AG04450 (cell line): ENCODE data around the gene L3MBTL4. TPM values are rescaled to one million over a fixed set of nuclear protein-coding genes. Genes with fewer than 3 reads are reported as not detected.

Experiments used
- CTCF ChIA-PET: fragments of 300-600, 350-600 bp; formaldehyde crosslinking; extraction: SDS; loops from one replicate; lab custom pipeline; 2022; ENCODE audit warnings: antibody characterized with exemption, inconsistent platforms; lab: Charles Lee
- POLR2A ChIA-PET: fragments of 350-600 bp; formaldehyde crosslinking; extraction: SDS; loops from one replicate; lab custom pipeline; 2021; ENCODE audit warnings: antibody characterized with exemption, inconsistent platforms; lab: Yijun Ruan, JAX
- DNase-seq: peaks from one replicate; pipeline ENCODE4 v3.0.0-alpha.2; 2011; ENCODE audit warnings: low read depth, low spot score
- H3K27ac ChIP-seq: one replicate; pipeline ENCODE4 v1.5.1; 2012; ENCODE audit warnings: low read depth, low read length, control low read depth
- H3K27me3 ChIP-seq: one replicate; pipeline ENCODE4 v1.6.0; 2012; ENCODE audit warnings: low read length; ENCODE audit not compliant: control insufficient read depth, insufficient read depth
- H3K4me3 ChIP-seq: 2 replicates; pipeline ENCODE4 v1.5.1; 2011; ENCODE audit warnings: mild to moderate bottlenecking, low read depth, low read length, control low read depth
- H3K9me3 ChIP-seq: 2 replicates; pipeline ENCODE4 v1.5.1; 2012; ENCODE audit warnings: low read length; ENCODE audit not compliant: control insufficient read depth, insufficient read depth
- polyA plus RNA-seq: library from polyadenylated mRNA; depleted of rRNA; stranded (reverse); fragments of >200 nt; gene quantifications from 2 replicates; pipeline ENCODE4 v1.2.3, GENCODE V29; 2011
- TF ChIP-seq, protein P1 (sequence below): IDR thresholded peaks from 2 replicates; pipeline ENCODE4 v1.5.1; 2011; ENCODE audit warnings: low read depth, low read length, control low read depth, inconsistent platforms

L3MBTL4 gene
- polyA plus RNA-seq, 1 experiment, result 0.05 TPM

DNA sequence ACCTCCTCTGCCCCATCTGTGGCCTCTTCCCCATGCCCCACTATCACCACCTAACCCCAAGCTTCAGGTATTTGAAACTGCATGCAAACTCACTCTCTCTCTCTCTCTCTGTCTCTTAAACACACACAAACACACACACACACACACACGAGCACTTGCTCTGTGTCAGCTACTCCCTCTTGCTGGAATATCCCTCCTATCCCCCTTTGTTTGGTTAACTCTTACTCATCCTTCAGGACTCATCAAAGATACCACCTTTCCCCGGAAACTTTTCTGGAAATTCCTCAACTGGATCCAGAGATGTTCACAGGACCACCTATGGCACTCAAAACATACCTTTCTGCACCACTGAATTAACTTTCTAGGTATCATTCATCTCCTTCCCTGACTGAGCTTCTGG, 296.6 kb downstream of the L3MBTL4 start:
- H3K27ac ChIP-seq, result no peak overlapping the region
- POLR2A ChIA-PET, result no interaction called here
- H3K27me3 ChIP-seq, result no peaks in the 10 kb centered on the region
- H3K9me3 ChIP-seq, result no peaks in the 10 kb centered on the region
- no peak overlapping the region for H3K4me3 ChIP-seq
- no peak for DNase-seq
- TF ChIP-seq, protein P1, sequence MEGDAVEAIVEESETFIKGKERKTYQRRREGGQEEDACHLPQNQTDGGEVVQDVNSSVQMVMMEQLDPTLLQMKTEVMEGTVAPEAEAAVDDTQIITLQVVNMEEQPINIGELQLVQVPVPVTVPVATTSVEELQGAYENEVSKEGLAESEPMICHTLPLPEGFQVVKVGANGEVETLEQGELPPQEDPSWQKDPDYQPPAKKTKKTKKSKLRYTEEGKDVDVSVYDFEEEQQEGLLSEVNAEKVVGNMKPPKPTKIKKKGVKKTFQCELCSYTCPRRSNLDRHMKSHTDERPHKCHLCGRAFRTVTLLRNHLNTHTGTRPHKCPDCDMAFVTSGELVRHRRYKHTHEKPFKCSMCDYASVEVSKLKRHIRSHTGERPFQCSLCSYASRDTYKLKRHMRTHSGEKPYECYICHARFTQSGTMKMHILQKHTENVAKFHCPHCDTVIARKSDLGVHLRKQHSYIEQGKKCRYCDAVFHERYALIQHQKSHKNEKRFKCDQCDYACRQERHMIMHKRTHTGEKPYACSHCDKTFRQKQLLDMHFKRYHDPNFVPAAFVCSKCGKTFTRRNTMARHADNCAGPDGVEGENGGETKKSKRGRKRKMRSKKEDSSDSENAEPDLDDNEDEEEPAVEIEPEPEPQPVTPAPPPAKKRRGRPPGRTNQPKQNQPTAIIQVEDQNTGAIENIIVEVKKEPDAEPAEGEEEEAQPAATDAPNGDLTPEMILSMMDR, result no peak
- CTCF ChIA-PET, result no interaction called here

- Histone ChIP-seq H3K4me3 (no peak overlapping the region), H3K9me3 (no peaks in the 10 kb centered on the region), H3K27ac (no peak overlapping the region), H3K27me3 (no peaks in the 10 kb centered on the region)
- CTCF ChIA-PET, result no interaction called here
- TF ChIP-seq, protein P1, result no peak
- no peak for DNase-seq
- POLR2A ChIA-PET, result no interaction called here
Measured at GRCh38 chr18:6115710-6116109, 299.0 kb downstream of the L3MBTL4 start.

GRCh38 chr18:6113650-6114049, 301.1 kb downstream of the L3MBTL4 start:
- TF ChIP-seq, protein P1, result no peak
- Histone ChIP-seq H3K4me3 (no peak overlapping the region), H3K9me3 (no peaks in the 10 kb centered on the region), H3K27ac (no peak overlapping the region), H3K27me3 (no peaks in the 10 kb centered on the region)
- POLR2A ChIA-PET, result no interaction called here
- CTCF ChIA-PET, result no interaction called here
- no peak for DNase-seq

DNA sequence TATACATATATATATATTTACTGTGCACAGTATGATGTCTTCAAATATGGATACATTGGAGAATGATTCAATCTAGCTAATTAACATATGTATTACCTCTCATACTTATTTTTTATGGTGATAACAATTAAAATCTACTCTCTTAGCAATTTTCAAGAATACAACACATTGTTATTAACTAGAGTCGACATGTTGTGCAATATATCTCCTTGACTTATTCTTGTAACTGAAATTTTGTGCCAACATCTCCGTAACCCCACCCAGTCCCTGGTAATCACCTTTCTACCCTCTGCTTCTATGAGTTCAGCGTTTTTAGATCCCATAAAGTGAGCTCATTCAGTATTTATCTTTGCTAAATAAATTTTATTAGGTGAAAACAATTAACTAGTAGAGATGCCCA, 303.0 kb downstream of the L3MBTL4 start:
- H3K9me3 ChIP-seq, result no peaks in the 10 kb centered on the region
- no peaks in the 10 kb centered on the region for H3K27me3 ChIP-seq
- CTCF ChIA-PET, result interaction anchor here (0.6 kb wide), 1 partner anchor 32 kb away, joined by 3 read pairs; no protein-coding TSS in a partner anchor
- no peak overlapping the region for H3K27ac ChIP-seq
- H3K4me3 ChIP-seq, result no peak overlapping the region
- POLR2A ChIA-PET, result no interaction called here
- no peak for DNase-seq
- TF ChIP-seq, protein P1, result no peak

DNA sequence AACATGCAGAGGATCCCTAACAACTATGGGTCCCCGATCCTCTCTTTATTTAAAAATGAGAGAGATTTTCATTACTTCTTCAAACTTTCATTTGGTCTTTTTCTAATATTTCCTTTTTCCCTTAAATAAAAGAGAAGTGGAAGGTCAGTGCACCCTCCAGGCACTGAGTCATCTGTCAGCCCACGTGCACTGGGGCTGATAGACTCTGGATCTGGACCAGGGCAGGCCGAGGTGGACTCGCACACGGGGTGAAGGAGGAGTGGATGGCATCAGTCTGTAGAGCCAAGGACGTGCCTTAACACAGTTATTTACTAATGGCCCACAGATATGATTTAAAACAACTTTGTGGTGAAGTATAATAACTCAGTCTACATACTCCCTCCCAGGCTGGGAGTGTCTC, 305.0 kb downstream of the L3MBTL4 start:
- CTCF ChIA-PET, result no interaction called here
- H3K9me3 ChIP-seq, result no peaks in the 10 kb centered on the region
- no peak overlapping the region for H3K4me3 ChIP-seq
- H3K27ac ChIP-seq, result no peak overlapping the region
- H3K27me3 ChIP-seq, result no peaks in the 10 kb centered on the region
- POLR2A ChIA-PET, result no interaction called here
- TF ChIP-seq, protein P1, result no peak
- no peak for DNase-seq
